NB4 (cell line): ENCODE data around the gene CREB5.

Source experiments
- DNase-seq: peaks from one replicate; pipeline ENCODE4 v3.0.0; 2010; ENCODE audit warnings: low read depth
- H3K4me3 ChIP-seq: one replicate; pipeline ENCODE4 v1.5.1; 2011; ENCODE audit warnings: mild to moderate bottlenecking, low read depth, low read length, moderate library complexity
- MYC ChIP-seq: IDR thresholded peaks from 2 replicates; pipeline ENCODE4 v1.6.1; 2011; ENCODE audit warnings: low read depth, low read length
- POLR2A ChIP-seq: IDR thresholded peaks from 2 replicates; pipeline ENCODE4 v1.6.1; 2011; ENCODE audit warnings: mild to moderate bottlenecking; ENCODE audit not compliant: insufficient read length; ENCODE audit errors: extremely low read depth
- TF ChIP-seq, protein P1 (sequence below): IDR thresholded peaks from one replicate; pipeline ENCODE4 v1.5.1; 2012; ENCODE audit warnings: low read depth, low read length
- TF ChIP-seq, protein P2 (sequence below): IDR thresholded peaks from 2 replicates; pipeline ENCODE4 v1.6.1; 2011; ENCODE audit warnings: low read depth, low read length

CREB5 gene

DNA sequence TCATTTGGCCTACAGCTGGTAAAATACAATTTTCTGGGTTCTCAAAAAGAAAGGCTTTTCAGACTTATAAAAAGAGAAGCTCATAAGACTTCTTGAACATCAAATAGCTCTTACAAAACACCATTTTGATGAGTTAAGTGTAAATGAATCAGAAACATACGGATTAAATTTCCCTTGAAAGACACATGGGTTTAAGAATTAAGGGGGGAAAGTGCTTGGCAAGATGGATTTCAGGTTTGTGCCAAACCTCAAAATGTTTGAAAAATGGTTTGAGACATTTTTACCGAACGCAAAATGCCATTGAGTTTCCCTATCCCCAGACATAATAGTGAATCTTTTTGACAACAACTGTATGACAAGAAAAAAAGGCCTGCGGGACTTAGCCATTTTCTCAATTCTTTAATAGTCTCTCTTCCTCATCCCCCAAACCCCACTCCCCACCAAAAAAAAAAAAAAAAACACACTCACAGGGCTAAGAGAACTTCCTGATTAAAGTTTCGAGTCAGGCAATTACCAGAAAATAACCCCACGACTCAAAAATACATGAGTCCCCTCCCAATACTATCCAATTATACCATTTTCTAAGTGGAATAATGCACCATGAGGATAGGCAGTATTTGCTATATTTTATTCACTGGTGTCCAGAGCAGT is 285.7 kb downstream of the CREB5 start:
- DNase-seq = no peak
- H3K4me3 ChIP-seq = no peak overlapping the region
- TF ChIP-seq, protein P1, sequence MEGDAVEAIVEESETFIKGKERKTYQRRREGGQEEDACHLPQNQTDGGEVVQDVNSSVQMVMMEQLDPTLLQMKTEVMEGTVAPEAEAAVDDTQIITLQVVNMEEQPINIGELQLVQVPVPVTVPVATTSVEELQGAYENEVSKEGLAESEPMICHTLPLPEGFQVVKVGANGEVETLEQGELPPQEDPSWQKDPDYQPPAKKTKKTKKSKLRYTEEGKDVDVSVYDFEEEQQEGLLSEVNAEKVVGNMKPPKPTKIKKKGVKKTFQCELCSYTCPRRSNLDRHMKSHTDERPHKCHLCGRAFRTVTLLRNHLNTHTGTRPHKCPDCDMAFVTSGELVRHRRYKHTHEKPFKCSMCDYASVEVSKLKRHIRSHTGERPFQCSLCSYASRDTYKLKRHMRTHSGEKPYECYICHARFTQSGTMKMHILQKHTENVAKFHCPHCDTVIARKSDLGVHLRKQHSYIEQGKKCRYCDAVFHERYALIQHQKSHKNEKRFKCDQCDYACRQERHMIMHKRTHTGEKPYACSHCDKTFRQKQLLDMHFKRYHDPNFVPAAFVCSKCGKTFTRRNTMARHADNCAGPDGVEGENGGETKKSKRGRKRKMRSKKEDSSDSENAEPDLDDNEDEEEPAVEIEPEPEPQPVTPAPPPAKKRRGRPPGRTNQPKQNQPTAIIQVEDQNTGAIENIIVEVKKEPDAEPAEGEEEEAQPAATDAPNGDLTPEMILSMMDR = no peak
- no peak for TF ChIP-seq POLR2A

DNA sequence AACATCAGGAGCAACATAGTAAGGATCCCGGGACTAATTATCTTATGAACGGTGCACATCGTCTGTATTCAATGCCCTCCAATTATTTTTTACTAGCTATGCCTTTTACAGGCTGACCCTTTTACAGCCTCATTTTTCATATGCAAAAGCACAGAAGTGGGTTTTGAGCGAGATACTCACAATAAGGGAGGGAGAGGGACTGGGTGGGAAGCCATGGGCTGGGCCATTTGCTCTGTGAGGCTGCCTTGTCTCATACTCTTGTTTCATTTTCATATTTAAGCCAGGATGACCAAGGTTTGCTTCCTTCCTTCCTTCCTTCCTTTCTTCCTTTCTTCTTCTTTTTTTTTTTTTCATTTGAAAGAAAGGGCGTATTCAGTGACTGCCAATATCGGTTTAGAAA is 286.5 kb downstream of the CREB5 start:
- H3K4me3 ChIP-seq = no peak overlapping the region
- DNase-seq = no peak
- TF ChIP-seq, protein P1 = no peak
- TF ChIP-seq, protein P2, sequence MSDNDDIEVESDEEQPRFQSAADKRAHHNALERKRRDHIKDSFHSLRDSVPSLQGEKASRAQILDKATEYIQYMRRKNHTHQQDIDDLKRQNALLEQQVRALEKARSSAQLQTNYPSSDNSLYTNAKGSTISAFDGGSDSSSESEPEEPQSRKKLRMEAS = no peak
- no peak for TF ChIP-seq MYC
- no peak for TF ChIP-seq POLR2A

DNA sequence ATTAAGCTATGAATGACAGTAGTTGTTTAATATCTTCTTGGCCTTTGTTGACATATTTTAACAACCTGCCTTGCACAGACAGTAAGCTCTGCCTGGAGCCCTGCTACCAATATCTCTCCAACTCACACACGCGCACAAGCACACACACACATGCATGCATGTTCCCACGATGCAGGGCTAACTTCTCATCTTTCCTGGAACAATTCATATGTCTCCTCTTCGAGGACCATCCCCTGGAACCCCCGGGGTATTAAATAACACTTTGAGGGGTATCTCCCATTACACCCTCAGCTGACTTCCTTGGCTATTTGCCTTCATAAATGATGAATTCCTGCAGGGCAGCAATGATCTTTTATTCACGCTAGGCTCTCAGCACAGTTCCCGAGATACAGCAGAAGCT is 287.8 kb downstream of the CREB5 start:
- H3K4me3 ChIP-seq = no peak overlapping the region
- no peak for DNase-seq

DNA sequence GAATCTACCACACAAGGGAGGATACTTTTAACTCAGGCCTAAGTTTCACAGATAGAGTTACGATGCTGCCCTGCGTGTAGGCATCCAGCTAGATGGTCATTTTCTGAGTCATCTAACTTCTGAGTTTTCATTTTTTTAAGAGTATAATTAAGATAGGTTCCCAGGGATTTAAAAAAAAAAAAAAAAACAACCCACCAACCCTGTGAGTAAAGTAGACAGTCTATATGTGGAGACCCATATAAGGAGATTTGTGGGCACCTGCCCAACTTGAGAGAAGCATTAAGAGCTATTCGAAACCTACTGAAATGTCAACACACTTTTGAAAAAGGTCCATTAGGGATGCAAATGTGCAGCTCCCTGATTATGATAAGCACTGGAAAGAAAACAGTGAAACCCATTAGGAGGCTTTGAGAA is 288.5 kb downstream of the CREB5 start:
- H3K4me3 ChIP-seq = no peak overlapping the region
- TF ChIP-seq, protein P2 = no peak
- TF ChIP-seq MYC = no peak
- TF ChIP-seq POLR2A = no peak
- TF ChIP-seq, protein P1 = no peak
- DNase-seq = no peak

More for the DNA sequence above, 287.8 kb downstream of the CREB5 start:
- no peak for TF ChIP-seq POLR2A

DNA sequence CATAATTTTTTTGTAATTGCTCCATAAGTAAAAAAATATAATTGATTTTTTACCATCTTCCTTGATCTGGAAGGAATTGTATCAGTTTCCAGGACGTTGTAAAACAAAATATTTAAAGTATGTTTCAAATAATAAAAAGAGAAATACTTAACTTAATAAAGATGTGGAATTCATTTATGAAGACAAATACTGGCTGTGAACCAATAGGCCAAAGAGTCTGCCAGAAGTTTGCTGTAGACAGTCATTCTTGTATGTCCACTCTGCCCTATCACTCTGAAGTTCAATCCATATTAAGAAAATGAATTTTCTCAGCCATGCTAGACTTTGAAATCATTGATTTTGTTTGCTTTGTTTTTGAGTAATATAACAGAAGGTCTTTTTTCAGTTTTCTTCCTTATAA is 289.4 kb downstream of the CREB5 start:
- TF ChIP-seq, protein P1 = no peak
- TF ChIP-seq, protein P2 = no peak
- no peak for TF ChIP-seq POLR2A
- no peak for TF ChIP-seq MYC
- no peak for DNase-seq
- H3K4me3 ChIP-seq = no peak overlapping the region

DNA sequence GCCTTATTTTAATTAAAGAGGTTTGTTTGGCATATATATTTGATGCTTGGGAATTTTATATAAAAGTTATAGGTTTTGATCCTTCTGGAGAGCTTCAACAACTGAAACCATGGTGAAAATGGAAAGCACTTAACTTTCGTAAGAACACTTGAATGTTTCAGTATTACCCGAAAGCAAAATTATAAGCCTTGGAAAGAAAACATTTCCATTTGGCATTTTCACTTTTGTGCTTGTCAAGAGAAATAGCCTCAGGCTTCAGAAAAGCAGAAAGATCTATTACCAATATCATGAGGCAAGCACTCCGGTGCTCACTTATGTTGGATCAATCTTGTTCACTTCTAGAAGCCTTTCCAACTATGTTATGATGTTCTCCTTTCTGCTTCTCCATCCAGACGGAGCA is 289.9 kb downstream of the CREB5 start:
- DNase-seq = no peak

More for the DNA sequence above, 289.9 kb downstream of the CREB5 start:
- TF ChIP-seq POLR2A (no peak), MYC (no peak)
- TF ChIP-seq, protein P1 = no peak
- TF ChIP-seq, protein P2 = no peak
- H3K4me3 ChIP-seq = no peak overlapping the region
